Astrocyte (in vitro differentiated cells and primary cell): Measurements from ENCODE around the gene COL4A6.

Experiments used
- EZH2 ChIP-seq: IDR thresholded peaks from 2 replicates; pipeline ENCODE4 v1.6.1; 2012; ENCODE audit warnings: mild to moderate bottlenecking, low read length, inconsistent platforms; ENCODE audit not compliant: insufficient read depth
- TF ChIP-seq, protein P1 (sequence below): IDR thresholded peaks from 2 replicates; pipeline ENCODE4 v1.5.1; 2011; ENCODE audit warnings: low read depth, mild to moderate bottlenecking, inconsistent platforms, low read length, moderate library complexity; ENCODE audit not compliant: insufficient read depth

DNA sequence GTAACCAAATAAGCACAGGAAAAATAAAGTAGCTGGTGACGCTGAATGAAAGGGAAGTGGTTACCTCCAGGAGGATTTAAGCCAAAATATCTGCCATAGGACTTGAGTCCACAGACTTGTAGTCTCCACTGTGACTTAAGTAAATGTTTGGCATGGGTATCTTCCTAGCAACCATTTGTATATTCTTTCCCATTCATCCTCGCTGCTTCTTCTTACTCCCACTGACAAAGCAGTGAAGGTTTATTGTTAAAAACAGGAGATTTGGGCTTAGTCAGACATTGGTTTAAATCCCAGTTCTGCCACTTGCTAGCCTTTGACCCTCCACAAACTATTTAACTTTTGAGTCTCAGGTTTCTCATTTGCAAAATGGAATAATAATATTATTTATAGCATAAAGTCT is 22.3 kb downstream of the COL4A6 start:
- TF ChIP-seq, protein P1, sequence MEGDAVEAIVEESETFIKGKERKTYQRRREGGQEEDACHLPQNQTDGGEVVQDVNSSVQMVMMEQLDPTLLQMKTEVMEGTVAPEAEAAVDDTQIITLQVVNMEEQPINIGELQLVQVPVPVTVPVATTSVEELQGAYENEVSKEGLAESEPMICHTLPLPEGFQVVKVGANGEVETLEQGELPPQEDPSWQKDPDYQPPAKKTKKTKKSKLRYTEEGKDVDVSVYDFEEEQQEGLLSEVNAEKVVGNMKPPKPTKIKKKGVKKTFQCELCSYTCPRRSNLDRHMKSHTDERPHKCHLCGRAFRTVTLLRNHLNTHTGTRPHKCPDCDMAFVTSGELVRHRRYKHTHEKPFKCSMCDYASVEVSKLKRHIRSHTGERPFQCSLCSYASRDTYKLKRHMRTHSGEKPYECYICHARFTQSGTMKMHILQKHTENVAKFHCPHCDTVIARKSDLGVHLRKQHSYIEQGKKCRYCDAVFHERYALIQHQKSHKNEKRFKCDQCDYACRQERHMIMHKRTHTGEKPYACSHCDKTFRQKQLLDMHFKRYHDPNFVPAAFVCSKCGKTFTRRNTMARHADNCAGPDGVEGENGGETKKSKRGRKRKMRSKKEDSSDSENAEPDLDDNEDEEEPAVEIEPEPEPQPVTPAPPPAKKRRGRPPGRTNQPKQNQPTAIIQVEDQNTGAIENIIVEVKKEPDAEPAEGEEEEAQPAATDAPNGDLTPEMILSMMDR, result no peak
- no peak for TF ChIP-seq EZH2
